ENCODE results near the gene MLH3. TPM values are rescaled to one million over a fixed set of nuclear protein-coding genes. Genes with fewer than 3 reads are reported as not detected.
A peak's percentile ranks its signal among the peaks of the same experiment; 100 is the strongest.

Gene MLH3
- 10 to 100 TPM in 4 of 6 donors, 1 to 10 TPM in 2; 6.4 to 17.3 (median 10.5) TPM for polyA plus RNA-seq (ENCODE audit: low read depth in 6 of 6)

GRCh38 chr14:75050852-75051555, at the start of gene MLH3:
MLH3 (minus strand) TSS chr14:75051467; CDS start chr14:75049655, 1,812 bp downstream.
- peak; percentile 71 for DNase-seq
- peak; percentile 90 to 91 for ATAC-seq (ENCODE audit: low read depth in 2 of 2)
- H3K27me3 Mint-ChIP-seq: no peaks in the 10 kb centered on the region
- H3K27ac Mint-ChIP-seq: peak within 1 kb of the TSS; percentile 79 to 95 (median 91)
- peaks cover 13 to 18% (median 13%) of the 10 kb centered on the region in 3 donors for H3K4me1 Mint-ChIP-seq
- H3K36me3 Mint-ChIP-seq: no peaks in the 10 kb centered on the region
- H3K9me3 Mint-ChIP-seq: no peaks in the 10 kb centered on the region
- H3K4me3 Mint-ChIP-seq: peak within 1 kb of the TSS; percentile 88 to 97 (median 94)

- Mint-ChIP-seq H3K27me3 (no peaks in the 10 kb centered on the region), H3K4me1 (peaks cover 3 to 13% (median 10%) of the 10 kb centered on the region in 3 donors), H3K36me3 (peaks cover 25 to 35% of the 10 kb centered on the region in 2 donors), H3K9me3 (no peaks in the 10 kb centered on the region), H3K27ac (no peak overlapping the region), H3K4me3 (no peak overlapping the region)
- no peak for DNase-seq
- ATAC-seq (ENCODE audit: low read depth in 2 of 2): no peak
These were observed 47.4 kb upstream of the MLH3 start for GRCh38 chr14:75098682-75099081.

GRCh38 chr14:75098212-75098611, 46.9 kb upstream of the MLH3 start:
- no peak overlapping the region for H3K4me3 Mint-ChIP-seq
- DNase-seq: no peak
- H3K27ac Mint-ChIP-seq: no peak overlapping the region
- no peak for ATAC-seq (ENCODE audit: low read depth in 2 of 2)
- peaks cover 25 to 35% of the 10 kb centered on the region in 2 donors for H3K36me3 Mint-ChIP-seq
- H3K4me1 Mint-ChIP-seq: peaks cover 3 to 13% (median 10%) of the 10 kb centered on the region in 3 donors
- no peaks in the 10 kb centered on the region for H3K9me3 Mint-ChIP-seq
- no peaks in the 10 kb centered on the region for H3K27me3 Mint-ChIP-seq

GRCh38 chr14:75096959-75097358, 45.7 kb upstream of the MLH3 start:
- Mint-ChIP-seq H3K4me3 (no peak overlapping the region), H3K9me3 (no peaks in the 10 kb centered on the region), H3K36me3 (peaks cover 25 to 31% of the 10 kb centered on the region in 2 donors), H3K4me1 (peaks cover 3 to 13% (median 10%) of the 10 kb centered on the region in 3 donors), H3K27ac (peak overlapping the region in 1 of 6 donors; percentile 27), H3K27me3 (no peaks in the 10 kb centered on the region)
- ATAC-seq (ENCODE audit: low read depth in 2 of 2): no peak
- no peak for DNase-seq

- DNase-seq: no peak
- Mint-ChIP-seq H3K4me1 (peaks cover 3 to 13% (median 10%) of the 10 kb centered on the region in 3 donors), H3K27me3 (no peaks in the 10 kb centered on the region), H3K27ac (peak overlapping the region in 3 of 6 donors; percentile 18 to 76 (median 42)), H3K4me3 (no peak overlapping the region), H3K36me3 (peaks cover 25 to 28% of the 10 kb centered on the region in 2 donors), H3K9me3 (no peaks in the 10 kb centered on the region)
- ATAC-seq (ENCODE audit: low read depth in 2 of 2): peak; percentile 67 to 71
These were observed 44.4 kb upstream of the MLH3 start for GRCh38 chr14:75095690-75096089.

- DNase-seq: no peak
- H3K27me3 Mint-ChIP-seq: no peaks in the 10 kb centered on the region
- no peak for ATAC-seq (ENCODE audit: low read depth in 2 of 2)
These were observed 43.6 kb upstream of the MLH3 start for GRCh38 chr14:75094896-75095295.

GRCh38 chr14:75092698-75093097, 41.4 kb upstream of the MLH3 start:
- Mint-ChIP-seq H3K27ac (no peak overlapping the region), H3K36me3 (peaks cover 8 to 11% of the 10 kb centered on the region in 2 donors), H3K4me3 (no peak overlapping the region), H3K9me3 (no peaks in the 10 kb centered on the region), H3K27me3 (no peaks in the 10 kb centered on the region), H3K4me1 (peaks cover 0 to 13% (median 7%) of the 10 kb centered on the region in 3 donors)
- ATAC-seq (ENCODE audit: low read depth in 2 of 2): no peak
- no peak for DNase-seq

More at GRCh38 chr14:75094896-75095295, 43.6 kb upstream of the MLH3 start:
- H3K36me3 Mint-ChIP-seq: peaks cover 23 to 25% of the 10 kb centered on the region in 2 donors
- H3K4me1 Mint-ChIP-seq: peaks cover 3 to 13% (median 10%) of the 10 kb centered on the region in 3 donors
- H3K9me3 Mint-ChIP-seq: no peaks in the 10 kb centered on the region
- no peak overlapping the region for H3K4me3 Mint-ChIP-seq
- no peak overlapping the region for H3K27ac Mint-ChIP-seq

GRCh38 chr14:75091251-75091650, 40.0 kb upstream of the MLH3 start:
- no peaks in the 10 kb centered on the region for H3K27me3 Mint-ChIP-seq
- H3K4me3 Mint-ChIP-seq: peak overlapping the region in 1 of 8 donors; percentile 29
- no peaks in the 10 kb centered on the region for H3K9me3 Mint-ChIP-seq
- no peak overlapping the region for H3K27ac Mint-ChIP-seq
- no peak for DNase-seq
- ATAC-seq (ENCODE audit: low read depth in 2 of 2): no peak
- peaks cover 0 to 9% of the 10 kb centered on the region in 2 donors for H3K36me3 Mint-ChIP-seq
- peaks cover 0 to 13% (median 6%) of the 10 kb centered on the region in 3 donors for H3K4me1 Mint-ChIP-seq

- H3K4me1 Mint-ChIP-seq: peaks cover 0 to 6% (median 0%) of the 10 kb centered on the region in 3 donors
- H3K4me3 Mint-ChIP-seq: no peak overlapping the region
- no peaks in the 10 kb centered on the region for H3K27me3 Mint-ChIP-seq
- peaks cover 0 to 11% of the 10 kb centered on the region in 2 donors for H3K36me3 Mint-ChIP-seq
- no peak overlapping the region for H3K27ac Mint-ChIP-seq
- no peaks in the 10 kb centered on the region for H3K9me3 Mint-ChIP-seq
- ATAC-seq (ENCODE audit: low read depth in 2 of 2) (no peak), DNase-seq (no peak)
These were observed 39.1 kb upstream of the MLH3 start for GRCh38 chr14:75090353-75090752.

GRCh38 chr14:75088566-75089373, 37.5 kb upstream of the MLH3 start:
- DNase-seq (peak; percentile 20), ATAC-seq (ENCODE audit: low read depth in 2 of 2) (peak; percentile 28 to 55)
- Mint-ChIP-seq H3K27me3 (no peaks in the 10 kb centered on the region), H3K9me3 (no peaks in the 10 kb centered on the region), H3K4me3 (no peak overlapping the region), H3K27ac (peak overlapping the region in 1 of 6 donors; percentile 62), H3K4me1 (no peaks in the 10 kb centered on the region), H3K36me3 (peaks cover 13% of the 10 kb centered on the region in 2 donors)

GRCh38 chr14:75088153-75088552, 36.9 kb upstream of the MLH3 start:
- no peaks in the 10 kb centered on the region for H3K27me3 Mint-ChIP-seq
- no peaks in the 10 kb centered on the region for H3K9me3 Mint-ChIP-seq
- ATAC-seq (ENCODE audit: low read depth in 2 of 2) (no peak), DNase-seq (no peak)
- no peak overlapping the region for H3K4me3 Mint-ChIP-seq
- no peaks in the 10 kb centered on the region for H3K4me1 Mint-ChIP-seq
- H3K27ac Mint-ChIP-seq: no peak overlapping the region
- peaks cover 12 to 15% of the 10 kb centered on the region in 2 donors for H3K36me3 Mint-ChIP-seq

- H3K4me3 Mint-ChIP-seq: no peak overlapping the region
- no peak overlapping the region for H3K27ac Mint-ChIP-seq
- H3K36me3 Mint-ChIP-seq: peaks cover 12 to 15% of the 10 kb centered on the region in 2 donors
- ATAC-seq (ENCODE audit: low read depth in 2 of 2): no peak
- no peak for DNase-seq
- no peaks in the 10 kb centered on the region for H3K27me3 Mint-ChIP-seq
- H3K9me3 Mint-ChIP-seq: no peaks in the 10 kb centered on the region
- H3K4me1 Mint-ChIP-seq: no peaks in the 10 kb centered on the region
These were observed 33.2 kb upstream of the MLH3 start for GRCh38 chr14:75084513-75084912.

GRCh38 chr14:75083271-75083670, 32.0 kb upstream of the MLH3 start:
- H3K36me3 Mint-ChIP-seq: peaks cover 9 to 15% of the 10 kb centered on the region in 2 donors
- no peaks in the 10 kb centered on the region for H3K4me1 Mint-ChIP-seq
- H3K27me3 Mint-ChIP-seq: no peaks in the 10 kb centered on the region
- peak overlapping the region in 1 of 6 donors; percentile 33 for H3K27ac Mint-ChIP-seq
- H3K4me3 Mint-ChIP-seq: no peak overlapping the region
- DNase-seq (no peak), ATAC-seq (ENCODE audit: low read depth in 2 of 2) (no peak)
- H3K9me3 Mint-ChIP-seq: no peaks in the 10 kb centered on the region

Data from naive B cell (primary cell).